ENCODE measurements around the gene CDH23.

Gene CDH23

GRCh38 chr10:71687077-71687476 lies 290.4 kb downstream of the CDH23 start:
- Histone ChIP-seq H3K27ac (no peak overlapping the region), H3K4me1 (no peaks in the 10 kb centered on the region)
- TF ChIP-seq CTCF (IDR thresholded peaks at IDR 0.05), result no peak

GRCh38 chr10:71687480-71687879 lies 290.8 kb downstream of the CDH23 start:
- no peak overlapping the region for H2AFZ ChIP-seq
- no peak overlapping the region for H3K9ac ChIP-seq
- no peak overlapping the region for H3K4me2 ChIP-seq (ENCODE audit: low read length)
- no peak overlapping the region for H3K4me3 ChIP-seq (ENCODE audit: low read depth, low read length)
- no peaks in the 10 kb centered on the region for H3K79me2 ChIP-seq
- H3K9me3 ChIP-seq (ENCODE audit: control insufficient read depth, low read length), result no peaks in the 10 kb centered on the region
- H3K27me3 ChIP-seq (ENCODE audit: control insufficient read depth, insufficient read depth, low read length), result no peaks in the 10 kb centered on the region
- no peak for TF ChIP-seq CTCF (IDR thresholded peaks at IDR 0.05)
- H3K27ac ChIP-seq, result no peak overlapping the region
- no peaks in the 10 kb centered on the region for H3K36me3 ChIP-seq (ENCODE audit: control insufficient read depth, insufficient read depth, low read length)
- no peaks in the 10 kb centered on the region for H3K4me1 ChIP-seq

More at GRCh38 chr10:71687077-71687476, 290.4 kb downstream of the CDH23 start:
- H3K4me2 ChIP-seq (ENCODE audit: low read length), result no peak overlapping the region
- no peaks in the 10 kb centered on the region for H3K79me2 ChIP-seq
- no peak overlapping the region for H2AFZ ChIP-seq
- H3K9me3 ChIP-seq (ENCODE audit: control insufficient read depth, low read length), result no peaks in the 10 kb centered on the region
- H3K9ac ChIP-seq, result no peak overlapping the region
- no peaks in the 10 kb centered on the region for H3K27me3 ChIP-seq (ENCODE audit: control insufficient read depth, insufficient read depth, low read length)
- H3K36me3 ChIP-seq (ENCODE audit: control insufficient read depth, insufficient read depth, low read length), result no peaks in the 10 kb centered on the region
- no peak overlapping the region for H3K4me3 ChIP-seq (ENCODE audit: low read depth, low read length)

GRCh38 chr10:71688256-71688655 lies 291.5 kb downstream of the CDH23 start:
- no peak for TF ChIP-seq CTCF (IDR thresholded peaks at IDR 0.05)
- Histone ChIP-seq H3K36me3 (ENCODE audit: control insufficient read depth, insufficient read depth, low read length) (no peaks in the 10 kb centered on the region), H2AFZ (no peak overlapping the region), H3K4me1 (no peaks in the 10 kb centered on the region), H3K27ac (no peak overlapping the region), H3K9ac (no peak overlapping the region), H3K79me2 (no peaks in the 10 kb centered on the region), H3K4me2 (ENCODE audit: low read length) (no peak overlapping the region), H3K27me3 (ENCODE audit: control insufficient read depth, insufficient read depth, low read length) (no peaks in the 10 kb centered on the region), H3K9me3 (ENCODE audit: control insufficient read depth, low read length) (no peaks in the 10 kb centered on the region), H3K4me3 (ENCODE audit: low read depth, low read length) (no peak overlapping the region)

- H3K27ac ChIP-seq, result no peak overlapping the region
- no peaks in the 10 kb centered on the region for H3K36me3 ChIP-seq (ENCODE audit: control insufficient read depth, insufficient read depth, low read length)
- TF ChIP-seq CTCF (IDR thresholded peaks at IDR 0.05), result no peak
- no peaks in the 10 kb centered on the region for H3K27me3 ChIP-seq (ENCODE audit: control insufficient read depth, insufficient read depth, low read length)
- no peaks in the 10 kb centered on the region for H3K4me1 ChIP-seq
- no peak overlapping the region for H3K4me2 ChIP-seq (ENCODE audit: low read length)
- no peak overlapping the region for H3K9ac ChIP-seq
- H2AFZ ChIP-seq, result no peak overlapping the region
- no peaks in the 10 kb centered on the region for H3K9me3 ChIP-seq (ENCODE audit: control insufficient read depth, low read length)
- no peak overlapping the region for H3K4me3 ChIP-seq (ENCODE audit: low read depth, low read length)
- no peaks in the 10 kb centered on the region for H3K79me2 ChIP-seq
These were observed 293.5 kb downstream of the CDH23 start for GRCh38 chr10:71690094-71690720.

- no peak overlapping the region for H3K27ac ChIP-seq
- TF ChIP-seq CTCF (IDR thresholded peaks at IDR 0.05), result no peak
- no peaks in the 10 kb centered on the region for H3K27me3 ChIP-seq (ENCODE audit: control insufficient read depth, insufficient read depth, low read length)
- no peaks in the 10 kb centered on the region for H3K9me3 ChIP-seq (ENCODE audit: control insufficient read depth, low read length)
- H3K36me3 ChIP-seq (ENCODE audit: control insufficient read depth, insufficient read depth, low read length), result no peaks in the 10 kb centered on the region
- H3K4me3 ChIP-seq (ENCODE audit: low read depth, low read length), result no peak overlapping the region
- no peak overlapping the region for H2AFZ ChIP-seq
- no peak overlapping the region for H3K9ac ChIP-seq
- H3K4me2 ChIP-seq (ENCODE audit: low read length), result no peak overlapping the region
- H3K4me1 ChIP-seq, result no peaks in the 10 kb centered on the region
- no peaks in the 10 kb centered on the region for H3K79me2 ChIP-seq
These were observed 294.7 kb downstream of the CDH23 start for GRCh38 chr10:71691405-71691804.
